HG02763 (cell line): ENCODE measurements around the gene THAP3.
"Not testable (repeated sequence)": the region's sequence is repeated elsewhere in the genome, so short reads cannot be mapped to it uniquely, and the experiment has no call there.

Experiments used
- ATAC-seq: cut with Tn5 transposase; IDR thresholded peaks from one replicate; pipeline ENCODE4 v1.9.1; 2021; ENCODE audit warnings: mild to moderate bottlenecking, moderate library complexity; ENCODE audit not compliant: unreplicated experiment

Gene THAP3

GRCh38 chr1:6590046-6590445, 34.6 kb upstream of the THAP3 start:
- no peak for ATAC-seq

DNA sequence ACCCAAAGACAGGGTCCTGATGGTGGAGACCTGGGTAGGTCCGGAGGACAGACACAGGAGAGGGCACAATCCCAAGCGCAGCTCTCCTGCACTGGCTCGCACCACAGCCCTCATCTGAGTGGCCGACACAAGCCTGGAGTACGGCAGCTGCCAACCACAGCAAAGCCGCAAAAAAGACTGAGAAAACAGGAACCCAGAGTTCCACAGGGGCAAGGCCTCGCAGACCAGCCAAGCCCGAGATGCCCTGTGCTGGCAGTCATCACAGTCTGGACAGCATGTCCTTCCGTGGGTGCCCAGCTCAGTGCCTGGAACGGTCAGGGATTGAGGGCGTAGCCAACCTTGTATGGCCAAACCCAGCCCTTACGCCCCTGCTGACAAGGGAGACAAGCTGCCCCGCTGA, 33.4 kb upstream of the THAP3 start:
- no peak for ATAC-seq

DNA sequence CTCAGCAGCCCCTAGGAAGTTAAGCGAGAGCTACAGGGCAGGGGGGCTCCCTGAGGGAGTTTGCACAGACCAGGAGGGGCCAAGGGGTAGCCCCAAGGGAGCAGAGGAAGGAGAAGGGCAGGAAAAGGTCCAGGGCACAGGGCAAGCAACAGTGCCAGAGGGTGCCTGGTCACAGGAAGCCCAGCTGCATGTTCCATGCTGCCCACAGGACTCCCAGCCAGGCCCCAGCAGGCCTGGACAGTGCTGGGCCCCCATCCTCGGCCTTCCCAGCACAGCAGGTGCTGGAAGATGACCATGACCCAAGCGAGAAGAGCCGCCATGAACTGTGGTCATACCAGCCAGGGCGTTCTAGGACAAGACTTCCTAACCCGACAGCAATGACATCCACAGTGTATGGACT, 33.0 kb upstream of the THAP3 start:
- no peak for ATAC-seq

GRCh38 chr1:6592441-6592840, 32.2 kb upstream of the THAP3 start:
- no peak for ATAC-seq

DNA sequence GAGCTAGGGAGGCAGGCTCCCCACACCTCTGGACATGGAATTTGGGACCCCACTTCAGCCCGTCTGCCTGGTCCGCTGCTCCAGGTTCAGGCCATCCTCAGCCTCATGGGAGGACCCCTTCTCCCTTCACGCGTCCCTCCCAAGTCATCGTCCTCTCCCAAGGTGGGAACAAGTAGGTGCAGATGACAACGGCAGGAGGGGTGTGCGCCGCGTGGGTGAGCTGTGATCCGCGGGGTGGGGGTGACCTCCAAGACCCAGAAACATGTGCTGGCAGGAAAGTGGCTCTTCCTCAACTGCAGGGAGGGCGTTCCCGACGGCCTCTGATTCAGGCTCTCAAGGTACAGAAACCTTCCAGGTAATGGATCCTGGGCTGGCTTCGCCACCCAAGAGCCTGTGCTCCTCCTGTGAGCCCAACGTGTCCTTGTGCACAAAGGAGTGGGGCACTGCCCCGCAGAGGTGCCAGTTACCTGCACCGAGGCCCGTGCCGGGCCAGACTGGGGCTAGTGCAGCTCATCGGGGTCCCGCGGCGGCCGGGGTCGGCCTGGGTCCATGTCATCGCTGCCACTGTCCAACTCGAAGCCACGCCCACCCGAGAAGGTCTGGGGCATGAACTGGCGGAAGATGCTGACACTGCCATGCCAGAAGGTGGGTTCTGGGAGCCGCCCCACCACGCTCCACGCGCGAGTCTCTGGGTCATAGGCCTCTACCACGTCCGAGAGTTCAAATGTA, 31.6 kb upstream of the THAP3 start:
- no peak for ATAC-seq

DNA sequence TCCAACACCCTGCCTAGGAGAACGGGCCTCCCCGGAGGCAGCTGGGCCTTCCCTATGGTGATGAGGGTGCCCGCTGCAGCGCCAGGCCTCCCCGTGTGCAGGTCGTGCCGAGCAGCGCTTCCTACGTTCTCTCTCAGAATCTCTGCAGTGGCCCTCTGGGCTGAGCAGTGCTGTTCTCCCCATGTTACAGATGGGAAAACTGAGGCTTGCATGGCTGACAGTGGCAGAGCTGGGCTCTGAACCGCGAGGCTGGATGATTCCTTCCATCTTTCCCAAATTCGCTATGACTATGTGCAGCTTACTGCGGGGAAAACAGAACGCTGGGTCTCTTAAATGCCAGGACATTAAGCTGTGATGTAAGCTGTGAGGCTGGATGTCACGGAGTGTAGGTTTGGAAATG, 30.9 kb upstream of the THAP3 start:
- no peak for ATAC-seq

DNA sequence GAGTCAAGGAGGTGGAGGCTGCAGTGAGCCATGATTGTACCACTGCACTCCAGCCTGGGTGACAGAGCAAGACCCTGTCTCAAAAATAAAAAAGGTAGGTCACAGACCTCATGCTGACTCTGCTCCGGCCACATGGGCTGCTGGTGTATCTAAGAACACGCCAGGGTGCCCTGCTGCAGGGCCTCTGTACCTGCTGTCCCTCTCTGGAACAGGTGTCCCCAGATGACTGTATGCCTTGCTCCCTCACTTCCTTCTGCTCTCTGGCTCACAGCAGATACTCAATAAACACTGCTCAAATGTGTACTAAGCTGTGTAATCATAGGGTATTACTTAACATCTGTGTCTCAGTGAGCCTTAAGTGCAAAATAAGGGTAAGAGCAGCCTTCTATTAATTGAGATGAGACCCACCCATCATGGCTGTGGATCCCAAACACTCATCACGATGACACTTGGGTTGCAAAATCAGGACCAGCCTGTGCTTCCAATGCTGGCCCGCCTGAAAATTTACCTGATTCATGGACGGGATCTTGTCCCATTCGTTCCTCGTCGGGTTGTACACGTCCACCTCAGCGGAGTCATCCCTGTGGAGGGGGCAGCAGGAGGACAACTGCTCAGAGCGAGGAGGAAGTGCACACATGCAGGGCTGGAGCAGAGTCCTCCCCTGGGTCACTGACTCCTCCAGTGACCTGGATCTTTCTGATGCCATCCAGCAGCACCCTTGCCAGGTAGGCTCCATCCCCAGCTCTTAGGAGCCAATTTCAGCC, 29.5 kb upstream of the THAP3 start:
- no peak for ATAC-seq

GRCh38 chr1:6596351-6596750, 28.3 kb upstream of the THAP3 start:
- no peak for ATAC-seq

DNA sequence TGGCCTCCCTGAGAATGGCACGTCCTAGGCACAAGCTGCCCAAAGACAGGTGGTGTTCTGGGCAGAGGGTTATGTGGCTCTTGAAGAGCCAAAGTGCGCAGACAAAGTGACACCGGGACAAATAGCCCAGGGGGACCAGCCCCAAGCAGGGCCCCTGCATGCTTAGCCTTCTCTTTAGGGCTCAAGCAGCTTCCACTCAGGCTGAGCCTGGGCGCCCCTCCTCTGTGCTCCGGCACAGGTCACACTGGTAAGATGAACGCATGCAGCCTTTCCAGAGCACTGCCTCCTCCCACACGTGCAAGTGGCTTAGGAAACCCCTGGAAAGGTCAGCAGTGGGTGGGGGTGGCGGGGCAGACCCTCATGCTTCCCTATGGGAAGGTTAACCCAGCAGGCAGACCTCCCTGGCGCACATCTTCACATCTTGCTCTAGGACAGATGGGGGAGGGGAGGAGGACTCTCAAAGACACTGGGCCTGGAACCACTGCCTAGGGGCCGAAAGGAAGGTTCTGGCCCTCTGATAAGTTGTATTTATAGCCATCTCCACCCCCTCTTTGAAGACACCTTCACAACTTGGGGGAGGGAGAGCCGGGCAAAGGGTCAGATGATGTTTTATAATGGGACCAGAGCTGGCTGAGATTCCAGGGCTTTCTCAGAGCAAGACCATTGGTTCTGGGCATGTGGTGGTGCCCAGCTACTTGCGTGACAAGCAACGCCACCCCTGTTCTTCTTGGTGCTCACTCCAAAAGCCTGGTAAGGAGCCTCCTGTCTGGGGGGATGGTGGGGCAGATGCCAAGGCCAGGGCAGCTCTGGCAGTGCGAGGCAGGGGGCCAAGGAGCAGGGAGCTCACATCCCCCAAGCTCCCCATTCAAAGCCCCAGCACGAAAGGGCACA, 27.5 kb upstream of the THAP3 start:
- ATAC-seq = no peak

DNA sequence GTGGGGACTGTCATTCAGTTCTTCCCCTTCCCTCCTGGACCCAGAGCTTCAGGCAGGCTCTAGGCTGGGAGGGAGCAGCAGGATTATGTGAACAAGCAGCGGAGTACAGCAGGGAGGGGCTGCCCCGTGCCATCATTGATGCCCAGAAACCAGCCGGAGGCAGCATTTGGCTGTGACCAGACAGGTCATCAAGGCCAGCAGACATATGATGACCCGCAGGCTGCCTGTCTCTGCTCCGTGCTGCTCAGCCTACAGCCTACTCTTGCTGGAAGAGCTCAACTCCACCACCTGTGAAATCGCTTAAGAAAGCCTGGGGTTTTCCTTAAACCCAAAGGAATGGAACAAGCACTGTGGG, 26.9 kb upstream of the THAP3 start:
- no peak for ATAC-seq

- ATAC-seq = no peak
Measured at GRCh38 chr1:6599141-6599975, 25.3 kb upstream of the THAP3 start.

- not testable (repeated sequence) for ATAC-seq
Measured at GRCh38 chr1:6599991-6600390, 24.7 kb upstream of the THAP3 start.

DNA sequence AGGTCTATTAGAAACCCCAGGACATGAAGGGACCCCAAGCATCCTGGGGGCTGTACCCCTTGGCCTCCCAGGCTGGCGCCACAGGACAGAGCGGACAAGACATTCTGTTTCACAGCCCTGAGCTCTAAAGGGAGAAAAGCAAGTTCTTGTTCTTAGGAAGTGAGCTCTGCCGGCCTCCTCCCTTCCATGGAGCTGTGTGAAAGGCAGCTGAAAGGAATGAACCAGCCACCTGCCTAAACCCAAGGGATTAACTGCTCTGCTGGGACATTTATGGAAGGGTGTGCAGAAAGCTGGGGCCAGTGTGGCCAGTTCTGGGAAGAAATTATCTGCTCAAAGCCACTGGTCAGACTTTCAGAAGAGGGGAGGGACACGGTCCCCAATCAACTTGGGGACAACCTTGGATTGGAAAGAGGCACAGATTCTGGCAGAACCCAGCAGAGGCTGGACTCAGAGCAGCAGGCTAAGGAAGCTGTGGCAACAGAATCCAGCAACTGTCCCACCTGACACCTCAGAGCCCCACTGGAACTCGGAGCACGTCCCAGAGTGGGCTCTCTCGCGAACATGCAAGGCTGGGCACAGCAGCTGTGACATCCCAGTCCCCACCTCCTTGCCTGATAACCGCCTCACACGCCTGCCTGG, 24.1 kb upstream of the THAP3 start:
- ATAC-seq = no peak

- ATAC-seq = peak; percentile 23
Measured at GRCh38 chr1:6601049-6601922, 23.4 kb upstream of the THAP3 start.

DNA sequence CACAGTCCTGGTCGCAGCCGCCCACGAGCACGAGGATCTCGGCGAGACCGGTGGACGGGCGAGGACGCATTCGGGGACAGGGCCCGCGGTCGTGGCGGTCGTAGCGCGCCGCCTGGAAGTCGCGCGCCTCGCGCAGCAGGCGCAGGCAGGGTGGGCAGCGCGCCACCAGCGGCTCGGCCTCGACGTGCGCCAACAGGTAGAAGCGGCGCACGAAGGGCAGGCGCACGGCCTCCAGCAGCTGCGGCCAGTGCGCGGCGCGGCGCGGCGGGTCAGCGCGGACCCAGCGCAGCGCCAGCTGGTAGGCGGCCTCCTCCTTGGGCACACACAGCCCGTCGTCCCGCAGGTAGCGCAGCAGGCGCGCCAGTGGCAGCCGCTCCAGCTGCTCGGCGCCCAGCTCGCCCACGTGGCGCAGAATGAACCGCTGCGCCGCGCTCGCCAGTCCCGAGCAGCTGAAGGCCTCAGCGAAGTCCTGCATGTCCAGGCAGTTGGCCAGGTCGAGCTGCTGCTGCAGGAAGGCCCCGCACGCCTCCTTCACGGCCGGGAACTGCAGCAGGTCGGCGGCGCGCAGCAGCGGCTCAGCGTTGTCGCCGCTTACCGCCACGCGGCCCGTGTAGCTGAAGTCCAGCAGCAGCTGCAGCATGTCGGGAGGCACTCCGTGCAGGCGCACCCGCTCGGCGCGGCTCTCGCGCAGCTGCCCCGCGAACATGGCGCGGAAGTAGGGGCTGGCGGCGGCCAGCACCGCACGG, 22.6 kb upstream of the THAP3 start:
- no peak for ATAC-seq

DNA sequence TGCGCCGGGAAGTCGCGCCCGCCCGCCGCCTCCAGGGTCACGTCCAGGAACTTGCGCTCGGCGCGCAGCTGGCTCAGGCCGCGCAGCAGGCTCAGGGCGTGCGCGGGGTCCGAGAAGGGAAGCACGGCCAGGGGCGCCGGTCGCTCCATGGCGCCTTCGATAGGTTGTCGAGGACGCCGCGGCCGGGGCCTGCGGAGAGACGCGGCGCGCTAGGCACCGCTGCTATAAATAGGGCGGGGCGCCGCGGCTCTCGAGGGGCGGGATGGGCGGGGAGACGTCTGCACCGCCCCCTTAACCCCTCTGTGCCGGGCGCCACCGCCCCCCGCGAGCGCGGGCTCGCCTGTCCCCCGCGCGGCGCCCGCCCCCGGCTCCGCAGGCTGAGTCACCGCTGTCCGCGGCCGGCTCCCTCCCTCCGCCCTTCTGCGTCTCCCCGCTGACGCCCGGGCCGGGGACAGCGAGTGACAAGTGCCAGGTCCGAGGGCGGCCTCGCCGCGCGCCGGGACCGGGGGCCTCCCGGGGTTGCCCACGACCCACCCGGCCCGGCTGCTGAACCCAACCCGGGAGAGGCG, 21.9 kb upstream of the THAP3 start, which contains the start of gene KLHL21:
TSS of gene KLHL21 (minus strand) at position 201 of the 569 bp plus-strand sequence. CDS start at position 149, 52 bp downstream.
- ATAC-seq = peak; percentile 52

DNA sequence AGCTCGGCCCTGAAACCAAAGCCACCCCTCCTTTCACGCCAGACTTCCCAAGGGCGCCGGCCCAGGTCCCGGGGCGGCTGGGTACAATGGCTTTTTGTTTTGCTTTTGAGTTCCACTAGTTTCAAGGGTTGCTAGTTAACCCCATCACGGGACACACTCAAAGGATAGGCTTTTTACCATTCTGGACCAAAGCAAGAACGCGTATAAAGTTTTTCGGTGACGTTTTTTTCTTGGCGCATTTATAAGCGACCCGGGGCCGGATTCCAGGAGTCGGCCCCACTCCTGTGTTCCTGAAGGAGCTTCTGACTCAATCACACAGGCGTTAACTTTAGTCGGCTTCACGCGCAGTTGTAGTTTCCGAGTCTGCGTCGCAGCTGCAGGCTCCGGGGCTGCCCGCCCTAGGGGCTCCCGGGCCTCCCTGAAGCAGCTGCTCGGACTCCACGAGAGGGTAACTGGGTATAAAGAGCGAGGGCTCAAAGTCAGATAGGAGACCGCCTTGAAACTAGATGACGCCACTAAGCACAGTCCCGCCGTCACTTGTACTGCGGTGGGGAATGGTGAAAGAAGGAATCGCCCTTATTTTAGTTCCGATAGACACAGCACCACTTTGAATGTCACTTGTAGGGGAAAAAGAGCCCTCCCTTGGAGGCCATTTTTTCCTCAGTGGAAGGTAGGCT, 21.3 kb upstream of the THAP3 start:
- ATAC-seq = peak; percentile 11
